Endothelial cell of umbilical vein (primary cell): ENCODE results near the gene MAP3K13. TPM values are rescaled to one million over a fixed set of nuclear protein-coding genes. Genes with fewer than 3 reads are reported as not detected.

ENCODE experiments used
- BruUV-seq: library from RNA; stranded (reverse); fragments of 400-500 nt; replicated peaks from 2 replicates; lab custom pipeline; 2021; lab: Mats Ljungman, UMichigan
- CTCF ChIA-PET: fragments of 300-600, 350-600 bp; sonication (Branson Sonifier 250); formaldehyde crosslinking; loops from one replicate; lab custom pipeline; 2021; ENCODE audit warnings: antibody characterized with exemption, inconsistent platforms; lab: Charles Lee
- POLR2A ChIA-PET: fragments of 300-600, 350-600 bp; sonication (Branson Sonifier 250); formaldehyde crosslinking; loops from one replicate; lab custom pipeline; 2021; ENCODE audit warnings: antibody characterized with exemption, inconsistent platforms; lab: Charles Lee
- DNase-seq: peaks from one replicate; pipeline ENCODE4 v3.0.0-alpha.2; 2011; ENCODE audit warnings: low read depth, low spot score
- FAIRE-seq: peaks from 2 replicates; lab custom pipeline; 2011; peaks lifted over from hg19 to GRCh38; lab: Jason Lieb, UNC
- H2AFZ ChIP-seq: 2 replicates; pipeline ENCODE4 v1.6.0; 2012; ENCODE audit warnings: low read depth, low read length, control low read depth, inconsistent platforms
- H3K27ac ChIP-seq: 2 replicates; pipeline ENCODE4 v1.5.1; 2011; ENCODE audit warnings: low read depth, mild to moderate bottlenecking, control low read depth, low read length, moderate library complexity; ENCODE audit not compliant: insufficient read depth
- H3K27me3 ChIP-seq, 2 experiments: 2 replicates each; pipeline versions ENCODE4 v1.6.0 to v1.6.1; 2011; ENCODE audit warnings: low read length in 2 of 2, mixed read lengths in 1 of 2; ENCODE audit not compliant: control insufficient read depth in 2 of 2, insufficient read depth in 2 of 2
- H3K36me3 ChIP-seq, 2 experiments: 2 replicates in 1 of 2; 3 replicates in 1 of 2; pipeline ENCODE4 v1.5.1; 2011; ENCODE audit warnings: low read length in 2 of 2, mild to moderate bottlenecking in 1 of 2, moderate library complexity in 1 of 2; ENCODE audit not compliant: control insufficient read depth in 2 of 2, insufficient read depth in 2 of 2; ENCODE audit errors: extremely low read depth in 1 of 2
- H3K4me1 ChIP-seq: 3 replicates; pipeline ENCODE4 v1.5.1; 2011; ENCODE audit warnings: mild to moderate bottlenecking, low read length; ENCODE audit not compliant: control insufficient read depth, insufficient read depth; ENCODE audit errors: extremely low read depth
- H3K4me2 ChIP-seq: 2 replicates; pipeline ENCODE4 v1.6.1; 2011; ENCODE audit warnings: low read length, control low read depth, mixed read lengths; ENCODE audit not compliant: insufficient read depth
- H3K4me3 ChIP-seq, 3 experiments: fragments of 200-600 bp in 1 of 3; sonication (generic), shearing (Covaris generic) in 1 of 3; replicated peaks in 1 of 3; 2 replicates each; pipeline ENCODE4 v1.5.1; 2011 to 2016; ENCODE audit warnings: control low read depth in 3 of 3, low read length in 3 of 3, mild to moderate bottlenecking in 2 of 3, inconsistent platforms in 1 of 3, low read depth in 1 of 3, moderate library complexity in 1 of 3; ENCODE audit not compliant: insufficient read depth in 1 of 3
- H3K79me2 ChIP-seq: 2 replicates; pipeline ENCODE4 v1.6.0; 2012; ENCODE audit warnings: low read length, inconsistent platforms; ENCODE audit not compliant: control insufficient read depth, insufficient read depth
- H3K9ac ChIP-seq: replicated peaks from 2 replicates; pipeline ENCODE3; 2011; ENCODE audit warnings: low read length, control low read depth; ENCODE audit not compliant: insufficient read depth; ENCODE audit errors: extremely low read depth
- H3K9me1 ChIP-seq: replicated peaks from 3 replicates; pipeline ENCODE4 v1.6.0; 2011; ENCODE audit warnings: mild to moderate bottlenecking, low read length; ENCODE audit not compliant: control insufficient read depth, insufficient read depth; ENCODE audit errors: extremely low read depth
- H3K9me3 ChIP-seq: replicated peaks from 2 replicates; pipeline ENCODE4 v1.5.1; 2012; ENCODE audit warnings: low read length, inconsistent platforms; ENCODE audit not compliant: control insufficient read depth, insufficient read depth
- H4K20me1 ChIP-seq: replicated peaks from 2 replicates; pipeline ENCODE3; 2011; ENCODE audit warnings: mild to moderate bottlenecking, low read length; ENCODE audit not compliant: control insufficient read depth, insufficient read depth; ENCODE audit errors: extremely low read depth
- CTCF ChIP-seq, 2 donors: IDR thresholded peaks; 1 replicate in 1 of 2; 2 replicates in 1 of 2; pipeline ENCODE4 v1.5.1; 2011; ENCODE audit warnings: low read length in 2 of 2, mild to moderate bottlenecking in 2 of 2, moderate library complexity in 2 of 2, control low read depth in 1 of 2, inconsistent platforms in 1 of 2, low read depth in 1 of 2; ENCODE audit not compliant: insufficient read depth in 1 of 2; ENCODE audit errors: extremely low read depth in 1 of 2
- EZH2 ChIP-seq: IDR thresholded peaks from 2 replicates; pipeline ENCODE4 v1.6.1; 2012; ENCODE audit warnings: borderline replicate concordance, low read depth, mild to moderate bottlenecking, moderate library complexity, low read length, inconsistent platforms; ENCODE audit not compliant: severe bottlenecking
- FOS ChIP-seq: IDR thresholded peaks from 2 replicates; pipeline ENCODE4 v1.6.1; 2011; ENCODE audit warnings: mild to moderate bottlenecking, low read length, moderate library complexity, borderline replicate concordance; ENCODE audit not compliant: insufficient read depth
- GATA2 ChIP-seq: IDR thresholded peaks from 2 replicates; pipeline ENCODE4 v1.7.0; 2011; ENCODE audit warnings: low read depth, mild to moderate bottlenecking, moderate library complexity, mixed read lengths, low read length; ENCODE audit not compliant: insufficient read length, insufficient read depth
- JUN ChIP-seq: IDR thresholded peaks from 2 replicates; pipeline ENCODE4 v1.6.1; 2011; ENCODE audit warnings: borderline replicate concordance, low read depth; ENCODE audit not compliant: insufficient read length, insufficient read depth
- MAX ChIP-seq: IDR thresholded peaks from 2 replicates; pipeline ENCODE4 v1.6.1; 2011; ENCODE audit not compliant: insufficient read depth, insufficient read length
- MYC ChIP-seq: IDR thresholded peaks from one replicate; pipeline ENCODE4 v1.6.1; 2011; ENCODE audit warnings: mild to moderate bottlenecking, low read depth, low read length
- POLR2A ChIP-seq: IDR thresholded peaks from 2 replicates; pipeline ENCODE4 v1.6.1; 2012; ENCODE audit warnings: low read depth, mild to moderate bottlenecking, control low read depth, low read length
- POLR2AphosphoS5 ChIP-seq: IDR thresholded peaks from 2 replicates; pipeline ENCODE4 v1.6.1; 2012; ENCODE audit warnings: low read depth, mild to moderate bottlenecking, control low read depth, low read length, moderate library complexity; ENCODE audit not compliant: insufficient read depth
- dilution Hi-C: fragments of 300-500 bp; cut with MboI; formaldehyde crosslinking; loops from one replicate; pipeline ENCODE4 v1.15.0; 2019; ENCODE audit warnings: low sequenced_read_pairs; ENCODE audit not compliant: extremely low pct_ligation_motif_present
- intact Hi-C: fragments of 100-400 bp; cut with micrococcal nuclease; formaldehyde crosslinking; loops from one replicate; pipeline ENCODE4 v1.10.0; 2022
- polyA plus RNA-seq, 4 experiments: library from polyadenylated mRNA; depleted of rRNA in 3 of 4; stranded (reverse) in 3 of 4; unstranded in 1 of 4; fragments of >200 nt; gene quantifications; 2 replicates each; pipeline versions ENCODE4 v1.2.1 to v1.2.3, GENCODE V29; 2011 to 2012; ENCODE audit warnings: missing spikeins in 1 of 4
- total RNA-seq: library from RNA; stranded (reverse); gene quantifications from 2 replicates; pipeline ENCODE4 v1.2.3, GENCODE V29; 2021

Gene MAP3K13
- total and polyA plus RNA-seq, 2 donors (not counting 3 experiments of a cell fraction or from before 2014, with no cell fraction given) = 6.2 to 15.4 TPM

- CTCF ChIA-PET = interaction anchor here (0.6 to 5.1 kb wide), 28 partner anchors 9 to 153 kb away, joined by 3 to 133 read pairs (median 4); partner anchors contain the start of genes LIPH, SENP2 and TMEM41A
- Histone ChIP-seq H3K9ac (no peak overlapping the region), H3K27ac (no peak overlapping the region), H3K4me2 (no peak overlapping the region), H2AFZ (no peak overlapping the region), H3K4me3 (no peak overlapping the region), H3K9me1 (no peaks in the 10 kb centered on the region), H3K36me3 (no peaks in the 10 kb centered on the region), H3K27me3 (no peaks in the 10 kb centered on the region), H3K9me3 (no peaks in the 10 kb centered on the region), H3K4me1 (no peaks in the 10 kb centered on the region), H4K20me1 (no peaks in the 10 kb centered on the region), H3K79me2 (no peaks in the 10 kb centered on the region)
- DNase-seq (peak; percentile 37), FAIRE-seq (no peak)
- BruUV-seq = no TSS peak
- TF ChIP-seq FOS (no peak), POLR2AphosphoS5 (no peak), POLR2A (no peak), JUN (no peak), GATA2 (no peak), MYC (no peak), MAX (no peak), CTCF (IDR thresholded peaks at IDR 0.05; ENCODE audit: extremely low read depth in 1 of 2, insufficient read depth in 1 of 2, low read depth in 1 of 2, low read length in 2 of 2) (no peak), EZH2 (no peak)
- dilution Hi-C loops = no loop called here
- intact Hi-C loops = loop anchor here (1.0 to 2.0 kb wide), 2 partner anchors 38 to 98 kb away; partner anchors contain the start of gene TMEM41A
- POLR2A ChIA-PET = no interaction called here
These were observed 97.9 kb downstream of the MAP3K13 start for GRCh38 chr3:185460719-185461350.
